Uterus (tissue), 4 donors: ENCODE data around the gene CHPF. TPM values are rescaled to one million over a fixed set of nuclear protein-coding genes. Genes with fewer than 3 reads are reported as not detected.

Experiments used
- DNase-seq, 2 donors: peaks; one replicate each; pipeline ENCODE4 v3.0.0-alpha.2; 2019 to 2020
- H3K27ac ChIP-seq, 2 donors: fragments of 200-600 bp; sonication (generic); 1 replicate in 1 of 2; 2 replicates in 1 of 2; pipeline ENCODE4 v1.5.1; 2016 to 2018
- H3K27me3 ChIP-seq, 2 donors: fragments of 200-600 bp; sonication (generic); one replicate each; pipeline ENCODE4 v1.5.1; 2018 to 2019; ENCODE audit warnings: control low read depth in 1 of 2
- H3K36me3 ChIP-seq, 2 donors: fragments of 200-600 bp; sonication (generic); one replicate each; pipeline ENCODE4 v1.5.1; 2019; ENCODE audit warnings: control low read depth in 1 of 2
- H3K4me1 ChIP-seq, 2 donors: fragments of 200-600 bp; sonication (generic); one replicate each; pipeline ENCODE4 v1.5.1; 2018 to 2019; ENCODE audit warnings: control low read depth in 1 of 2
- H3K4me3 ChIP-seq, 2 donors: fragments of 200-600 bp; sonication (generic); 1 replicate in 1 of 2; 2 replicates in 1 of 2; pipeline ENCODE4 v1.5.1; 2018 to 2019; ENCODE audit warnings: mild to moderate bottlenecking in 1 of 2
- H3K9me3 ChIP-seq, 2 donors: fragments of 200-600 bp; sonication (generic); one replicate each; pipeline ENCODE4 v1.5.1; 2019; ENCODE audit warnings: control low read depth in 1 of 2
- CTCF ChIP-seq, 4 experiments: fragments of 200-600 bp in 2 of 4; fragments of 450-650 bp in 2 of 4; sonication (generic) in 2 of 4; IDR thresholded peaks; one replicate each; pipeline ENCODE4 v1.5.1; 2016 to 2019; ENCODE audit warnings: antibody characterized with exemption in 4 of 4, mild to moderate bottlenecking in 2 of 4, moderate library complexity in 1 of 4
- POLR2A ChIP-seq, 2 donors: fragments of 450-650 bp; IDR thresholded peaks; one replicate each; pipeline ENCODE4 v1.6.1; 2016; ENCODE audit warnings: antibody characterized with exemption in 2 of 2, mild to moderate bottlenecking in 1 of 2, moderate library complexity in 1 of 2
- intact Hi-C: fragments of 100-400 bp; cut with DNase I; formaldehyde crosslinking; loops from one replicate; pipeline ENCODE4 v1.15.1; 2023; ENCODE audit warnings: low total_unique reads
- total RNA-seq, 4 donors: library from RNA; depleted of rRNA in 3 of 4; stranded (reverse); fragments of >200 nt in 3 of 4; gene quantifications; one replicate each; pipeline versions ENCODE4 v1.1.0 to v1.2.4, GENCODE V29; 2014 to 2023
- donor health status: DM: yes; HTN: yes; CAD: no.

The CHPF gene
- total RNA-seq, 4 donors from 2014 or later = 16.5 to 194 (median 42.5) TPM

GRCh38 chr2:219570924-219571310, 27.3 kb upstream of the CHPF start:
- no peak for DNase-seq
- no peaks in the 10 kb centered on the region for H3K9me3 ChIP-seq
- H3K4me1 ChIP-seq = peaks cover 0 to 6% of the 10 kb centered on the region in 2 donors
- H3K36me3 ChIP-seq = no peaks in the 10 kb centered on the region
- H3K27me3 ChIP-seq = no peaks in the 10 kb centered on the region
- intact Hi-C loops = no loop called here
- H3K27ac ChIP-seq = peak overlapping the region; percentile 87 to 88
- peak overlapping the region; percentile 37 to 60 for H3K4me3 ChIP-seq
- TF ChIP-seq CTCF (IDR thresholded peaks at IDR 0.05) = no peak
- no peak for TF ChIP-seq POLR2A (IDR thresholded peaks at IDR 0.05)

GRCh38 chr2:219570194-219570923, 26.8 kb upstream of the CHPF start:
- intact Hi-C loops = no loop called here
- Histone ChIP-seq H3K9me3 (no peaks in the 10 kb centered on the region), H3K27ac (peak overlapping the region; percentile 87 to 88), H3K4me1 (peaks cover 0 to 6% of the 10 kb centered on the region in 2 donors), H3K4me3 (peak overlapping the region; percentile 37 to 60), H3K27me3 (no peaks in the 10 kb centered on the region), H3K36me3 (no peaks in the 10 kb centered on the region)
- peak in 1 of 2 donors; percentile 47 for DNase-seq
- TF ChIP-seq POLR2A (IDR thresholded peaks at IDR 0.05) (peak in 1 of 2 donors; percentile 56), CTCF (IDR thresholded peaks at IDR 0.05) (peak in 1 of 4 experiments; percentile 12)

GRCh38 chr2:219569635-219570034, 26.0 kb upstream of the CHPF start:
- H3K4me3 ChIP-seq = peak overlapping the region in 1 of 2 donors; percentile 60
- no peaks in the 10 kb centered on the region for H3K9me3 ChIP-seq
- no peaks in the 10 kb centered on the region for H3K36me3 ChIP-seq
- intact Hi-C loops = loop anchor here (10.0 kb wide), 1 partner anchor 65 kb away; no protein-coding TSS in a partner anchor
- no peaks in the 10 kb centered on the region for H3K27me3 ChIP-seq
- H3K4me1 ChIP-seq = peaks cover 0 to 6% of the 10 kb centered on the region in 2 donors
- TF ChIP-seq CTCF (IDR thresholded peaks at IDR 0.05) (no peak), POLR2A (IDR thresholded peaks at IDR 0.05) (no peak)
- no peak overlapping the region for H3K27ac ChIP-seq
- no peak for DNase-seq

- no peak for TF ChIP-seq POLR2A (IDR thresholded peaks at IDR 0.05)
- TF ChIP-seq CTCF (IDR thresholded peaks at IDR 0.05) = no peak
- no peak overlapping the region for H3K4me3 ChIP-seq
- no peak overlapping the region for H3K27ac ChIP-seq
- H3K4me1 ChIP-seq = peaks cover 0 to 6% of the 10 kb centered on the region in 2 donors
- no peak for DNase-seq
- no peaks in the 10 kb centered on the region for H3K27me3 ChIP-seq
- H3K9me3 ChIP-seq = no peaks in the 10 kb centered on the region
- intact Hi-C loops = loop anchor here (10.0 kb wide), 1 partner anchor 66 kb away; no protein-coding TSS in a partner anchor
- H3K36me3 ChIP-seq = no peaks in the 10 kb centered on the region
Measured at GRCh38 chr2:219569041-219569440, 25.4 kb upstream of the CHPF start.

GRCh38 chr2:219567791-219568361, 24.3 kb upstream of the CHPF start:
- no peak overlapping the region for H3K4me3 ChIP-seq
- no peak for DNase-seq
- peaks cover 0 to 6% of the 10 kb centered on the region in 2 donors for H3K4me1 ChIP-seq
- H3K27ac ChIP-seq = no peak overlapping the region
- H3K36me3 ChIP-seq = no peaks in the 10 kb centered on the region
- no peak for TF ChIP-seq POLR2A (IDR thresholded peaks at IDR 0.05)
- TF ChIP-seq CTCF (IDR thresholded peaks at IDR 0.05) = no peak
- intact Hi-C loops = loop anchor here (10.0 kb wide), 1 partner anchor 67 kb away; no protein-coding TSS in a partner anchor
- no peaks in the 10 kb centered on the region for H3K9me3 ChIP-seq
- no peaks in the 10 kb centered on the region for H3K27me3 ChIP-seq
